ENCODE results near the gene B4GALT3.

Gene B4GALT3

DNA sequence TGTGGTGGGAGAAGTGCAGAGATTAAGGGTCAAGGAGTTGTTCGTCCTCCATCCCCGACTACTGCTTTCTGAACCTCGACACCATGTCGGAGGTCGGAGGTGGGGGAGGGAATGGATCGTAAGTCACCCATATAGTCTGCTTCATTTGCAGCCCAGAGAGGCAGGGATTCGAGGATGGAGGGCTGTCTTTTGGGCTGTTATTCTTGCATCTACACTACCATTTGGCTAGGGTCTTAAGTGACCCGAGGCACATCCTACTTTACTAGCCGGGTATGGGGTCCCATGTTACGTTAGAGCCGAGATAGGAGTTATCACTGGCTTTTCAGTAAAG lies 17.4 kb downstream of the B4GALT3 start:
- peak overlapping the region; percentile 85 for H3K27ac ChIP-seq
- TF ChIP-seq, protein P1, sequence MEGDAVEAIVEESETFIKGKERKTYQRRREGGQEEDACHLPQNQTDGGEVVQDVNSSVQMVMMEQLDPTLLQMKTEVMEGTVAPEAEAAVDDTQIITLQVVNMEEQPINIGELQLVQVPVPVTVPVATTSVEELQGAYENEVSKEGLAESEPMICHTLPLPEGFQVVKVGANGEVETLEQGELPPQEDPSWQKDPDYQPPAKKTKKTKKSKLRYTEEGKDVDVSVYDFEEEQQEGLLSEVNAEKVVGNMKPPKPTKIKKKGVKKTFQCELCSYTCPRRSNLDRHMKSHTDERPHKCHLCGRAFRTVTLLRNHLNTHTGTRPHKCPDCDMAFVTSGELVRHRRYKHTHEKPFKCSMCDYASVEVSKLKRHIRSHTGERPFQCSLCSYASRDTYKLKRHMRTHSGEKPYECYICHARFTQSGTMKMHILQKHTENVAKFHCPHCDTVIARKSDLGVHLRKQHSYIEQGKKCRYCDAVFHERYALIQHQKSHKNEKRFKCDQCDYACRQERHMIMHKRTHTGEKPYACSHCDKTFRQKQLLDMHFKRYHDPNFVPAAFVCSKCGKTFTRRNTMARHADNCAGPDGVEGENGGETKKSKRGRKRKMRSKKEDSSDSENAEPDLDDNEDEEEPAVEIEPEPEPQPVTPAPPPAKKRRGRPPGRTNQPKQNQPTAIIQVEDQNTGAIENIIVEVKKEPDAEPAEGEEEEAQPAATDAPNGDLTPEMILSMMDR (conservative IDR thresholded peaks at IDR 0.05), result no peak

DNA sequence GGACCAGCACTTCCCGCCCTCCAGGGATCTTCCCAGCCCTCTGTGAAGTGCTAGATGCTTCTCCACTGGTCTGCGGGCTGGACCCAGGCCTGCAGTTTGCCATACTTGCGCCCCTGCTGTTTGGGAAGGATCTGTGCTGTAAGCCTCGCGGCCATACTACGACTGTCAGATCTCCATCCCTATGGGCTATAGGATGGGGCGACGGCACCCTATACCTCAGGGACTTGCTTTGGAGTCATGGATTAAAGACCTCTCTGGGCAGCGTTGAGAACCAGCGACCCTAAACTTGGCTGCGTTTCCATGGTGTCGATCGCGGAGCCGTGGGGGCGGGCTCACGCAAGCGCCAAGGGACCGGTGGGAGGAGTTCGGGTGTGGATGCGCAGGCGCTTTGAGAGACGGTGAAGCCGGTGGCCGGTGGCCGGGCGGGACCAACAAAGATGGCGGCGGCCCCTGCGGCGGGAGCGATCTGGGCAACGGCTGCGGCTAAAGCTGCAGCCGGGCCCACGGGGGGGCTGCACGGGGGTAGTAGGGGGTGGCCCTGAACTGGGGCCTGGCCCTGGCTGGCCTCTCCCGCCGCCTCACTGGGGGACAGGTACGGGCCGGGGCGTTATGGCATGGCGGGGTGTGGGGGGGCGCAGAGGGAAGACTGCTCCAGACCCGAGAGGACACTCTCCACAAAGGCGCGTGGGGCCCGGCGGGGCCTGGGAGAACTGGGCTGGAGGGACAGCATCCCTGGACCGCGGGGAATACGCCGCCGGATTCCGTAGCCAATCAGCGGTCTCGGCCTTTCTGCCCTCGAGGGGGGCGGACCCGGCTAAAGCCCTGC lies 18.0 kb downstream of the B4GALT3 start, which contains the start of gene USP21:
TSS of gene USP21 (plus strand) at position 414 of the 826 bp plus-strand sequence. CDS start 1,141 bp downstream, outside the sequence.
- H3K27ac ChIP-seq, result peak within 1 kb of the TSS; percentile 85
- TF ChIP-seq, protein P1 (conservative IDR thresholded peaks at IDR 0.05), result peak; percentile 42; the same call in 1 of the 2 replicates

- H3K27ac ChIP-seq, result peak overlapping the region; percentile 85
- TF ChIP-seq, protein P1 (conservative IDR thresholded peaks at IDR 0.05), result no peak
These were observed 18.8 kb downstream of the B4GALT3 start for GRCh38 chr1:161158316-161159010.

DNA sequence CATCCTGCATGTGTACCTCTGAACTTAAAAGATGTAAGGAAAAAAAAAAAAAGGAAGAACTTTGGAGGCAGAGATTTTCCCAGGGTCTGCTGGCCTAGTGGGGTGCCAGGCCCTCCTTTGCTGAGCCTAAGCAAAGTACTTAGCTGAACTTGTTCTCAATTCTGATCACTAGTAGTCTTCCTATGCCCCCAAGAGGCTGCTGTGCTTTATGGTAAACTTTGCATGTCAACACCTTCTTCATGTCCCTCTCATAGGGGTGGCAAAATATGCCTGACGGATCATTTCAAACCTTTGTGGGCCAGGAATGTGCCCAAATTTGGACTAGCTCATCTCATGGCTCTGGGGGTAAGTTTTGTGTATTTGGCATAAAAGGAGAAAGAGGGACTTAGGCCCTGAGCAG lies 19.4 kb downstream of the B4GALT3 start:
- peak overlapping the region; percentile 85 for H3K27ac ChIP-seq
- TF ChIP-seq, protein P1 (conservative IDR thresholded peaks at IDR 0.05), result no peak

- peak within 1 kb of the TSS; percentile 97 for H3K27ac ChIP-seq
- TF ChIP-seq, protein P1 (conservative IDR thresholded peaks at IDR 0.05), result no peak
These were observed 23.5 kb downstream of the B4GALT3 start, which contains the start of gene UFC1 for GRCh38 chr1:161153682-161154337. Gene UFC1 (plus strand): TSS chr1:161153978. CDS start chr1:161153998, 20 bp downstream.

GRCh38 chr1:161153176-161153575 lies 24.1 kb downstream of the B4GALT3 start:
- TF ChIP-seq, protein P1 (conservative IDR thresholded peaks at IDR 0.05), result no peak

GRCh38 chr1:161145832-161146231 lies 31.5 kb downstream of the B4GALT3 start:
- TF ChIP-seq, protein P1 (conservative IDR thresholded peaks at IDR 0.05), result no peak
- H3K27ac ChIP-seq, result no peak overlapping the region

More at GRCh38 chr1:161153176-161153575, 24.1 kb downstream of the B4GALT3 start:
- peak overlapping the region; percentile 97 for H3K27ac ChIP-seq

Data from VCaP (cell line).